HAP-1 (cell line): ENCODE measurements around the gene SPRR1B.
"Not testable (repeated sequence)": the region's sequence is repeated elsewhere in the genome, so short reads cannot be mapped to it uniquely, and the experiment has no call there.

Experiments used
- DNase-seq, 2 experiments: peaks; one replicate each; pipeline ENCODE4 v3.0.0-alpha.2; 2016 to 2020; ENCODE audit warnings: low spot score in 2 of 2
- H3K27me3 ChIP-seq: fragments of 250-450 bp; sonication (Bioruptor Pico); 2 replicates; pipeline ENCODE4 v1.5.1; 2020; ENCODE audit warnings: low read depth, mild to moderate bottlenecking, moderate library complexity
- H3K36me3 ChIP-seq: fragments of 250-450 bp; sonication (Bioruptor Pico); replicated peaks from 2 replicates; pipeline ENCODE4 v1.5.1; 2020; ENCODE audit warnings: mild to moderate bottlenecking
- H3K4me1 ChIP-seq: fragments of 250-450 bp; sonication (Bioruptor Pico); 2 replicates; pipeline ENCODE4 v1.5.1; 2020; ENCODE audit warnings: mild to moderate bottlenecking
- H3K4me3 ChIP-seq: fragments of 250-450 bp; sonication (Bioruptor Pico); 2 replicates; pipeline ENCODE4 v1.5.1; 2020; ENCODE audit warnings: mild to moderate bottlenecking, moderate library complexity
- H3K9me3 ChIP-seq: fragments of 250-450 bp; sonication (Bioruptor Pico); 2 replicates; pipeline ENCODE4 v1.5.1; 2020; ENCODE audit warnings: mild to moderate bottlenecking, moderate library complexity
- in situ Hi-C: fragments of 300-500 bp; cut with MboI; formaldehyde crosslinking; loops from 3 replicates; pipeline ENCODE4 v1.14.3; 2020; ENCODE audit warnings: low sequenced_read_pairs, inconsistent platforms, mixed read lengths

SPRR1B gene

DNA sequence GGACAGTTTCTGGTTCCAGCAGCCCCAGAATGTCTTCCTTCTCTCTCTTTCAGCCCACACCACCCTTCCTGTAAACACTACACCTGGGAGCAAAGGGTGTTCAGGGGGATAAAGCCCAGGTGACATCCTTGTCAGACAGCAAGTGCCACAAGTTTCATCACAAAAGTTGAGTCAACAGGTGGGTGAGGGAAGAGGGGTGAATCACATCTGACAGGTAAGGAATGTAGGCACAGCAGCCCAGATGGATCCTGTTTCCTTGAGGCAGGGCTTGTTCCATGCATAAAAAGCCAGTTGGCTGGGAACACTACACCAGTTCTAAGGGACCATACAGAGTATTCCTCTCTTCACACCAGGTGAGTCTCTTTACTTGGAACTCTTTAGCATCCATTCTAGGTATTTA, at the start of gene SPRR1B:
SPRR1B (plus strand) TSS at position 309 of the 400 bp plus-strand sequence. CDS start 1,143 bp downstream, outside the sequence.
- Histone ChIP-seq H3K27me3 (no peaks in the 10 kb centered on the region), H3K4me1 (no peaks in the 10 kb centered on the region), H3K4me3 (no peak within 1 kb of the TSS), H3K36me3 (no peaks in the 10 kb centered on the region), H3K9me3 (no peaks in the 10 kb centered on the region)
- in situ Hi-C loops, result no loop called here
- DNase-seq, result no peak

- Histone ChIP-seq H3K4me3 (no peak overlapping the region), H3K27me3 (no peaks in the 10 kb centered on the region), H3K9me3 (no peaks in the 10 kb centered on the region), H3K36me3 (no peaks in the 10 kb centered on the region), H3K4me1 (no peaks in the 10 kb centered on the region)
- DNase-seq, result no peak
- in situ Hi-C loops, result no loop called here
These were observed 48.9 kb upstream of the SPRR1B start for GRCh38 chr1:152982076-152982475.

DNA sequence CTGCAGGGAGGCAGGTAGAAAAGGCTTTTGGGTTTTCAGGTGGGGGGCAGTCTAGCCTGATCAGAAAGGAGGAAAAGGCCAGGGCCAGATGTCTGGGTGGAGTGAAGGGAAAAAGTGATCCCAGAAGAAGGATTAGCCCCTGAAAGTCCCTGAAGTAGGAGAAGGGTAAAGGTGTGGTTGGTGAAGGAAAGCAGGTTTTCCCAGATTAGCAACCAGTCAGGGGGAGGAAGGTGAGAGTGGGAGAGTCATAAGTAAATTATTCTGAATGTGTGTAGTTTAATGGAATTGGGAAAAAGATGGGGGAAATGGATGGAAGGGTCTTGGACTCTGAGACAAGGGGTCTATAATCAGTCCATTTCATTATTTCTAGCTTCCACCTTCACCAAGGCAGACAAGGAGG, 47.8 kb upstream of the SPRR1B start:
- in situ Hi-C loops, result no loop called here
- DNase-seq, result no peak
- H3K27me3 ChIP-seq, result no peaks in the 10 kb centered on the region
- no peaks in the 10 kb centered on the region for H3K9me3 ChIP-seq
- H3K4me1 ChIP-seq, result no peaks in the 10 kb centered on the region
- H3K36me3 ChIP-seq, result no peaks in the 10 kb centered on the region
- no peak overlapping the region for H3K4me3 ChIP-seq

DNA sequence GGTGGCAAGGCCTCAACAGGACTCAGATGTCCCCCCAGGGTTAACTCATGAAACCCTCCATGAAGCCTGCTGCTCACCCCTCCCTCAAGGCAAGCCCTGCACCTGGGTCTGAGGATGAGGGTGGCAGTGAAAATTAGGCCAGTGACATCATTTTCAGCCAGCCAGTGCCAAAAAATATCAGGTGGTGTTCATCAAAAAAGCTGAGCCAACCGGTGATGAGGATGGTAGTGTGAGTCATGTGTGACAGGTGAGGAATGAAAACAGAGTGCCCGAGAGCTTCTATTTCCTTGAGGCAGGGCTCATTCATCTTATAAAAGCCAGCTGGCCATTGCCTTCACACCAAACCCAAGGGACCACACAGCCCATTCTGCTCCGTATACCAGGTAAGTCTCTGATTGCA, 47.3 kb upstream of the SPRR1B start, which contains the start of gene SPRR1A:
SPRR1A (plus strand) TSS at position 339 of the 400 bp plus-strand sequence. CDS start 1,150 bp downstream, outside the sequence.
- Histone ChIP-seq H3K4me3 (no peak within 1 kb of the TSS), H3K27me3 (no peaks in the 10 kb centered on the region), H3K4me1 (no peaks in the 10 kb centered on the region), H3K9me3 (no peaks in the 10 kb centered on the region), H3K36me3 (no peaks in the 10 kb centered on the region)
- in situ Hi-C loops, result no loop called here
- no peak for DNase-seq

DNA sequence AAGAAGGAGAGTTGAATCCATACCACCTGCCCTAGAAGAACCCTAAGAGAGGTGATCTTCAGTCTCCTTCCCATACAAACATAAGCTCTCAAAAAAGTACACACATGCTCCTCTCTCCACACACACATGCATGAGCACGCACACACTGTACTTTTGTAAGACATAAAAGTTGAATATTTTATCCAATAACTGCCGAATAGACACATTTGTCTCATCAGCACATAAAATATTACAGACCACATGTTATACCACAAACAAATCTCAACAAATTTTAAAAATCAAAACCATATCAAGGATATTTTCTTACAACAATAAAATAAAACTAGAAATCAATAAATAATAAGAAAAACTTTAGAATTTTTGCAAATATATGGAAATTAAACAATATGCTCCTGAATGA, 44.4 kb upstream of the SPRR1B start:
- Histone ChIP-seq H3K36me3 (no peaks in the 10 kb centered on the region), H3K4me3 (no peak overlapping the region), H3K4me1 (no peaks in the 10 kb centered on the region), H3K27me3 (no peaks in the 10 kb centered on the region), H3K9me3 (no peaks in the 10 kb centered on the region)
- DNase-seq, result no peak
- in situ Hi-C loops, result no loop called here

DNA sequence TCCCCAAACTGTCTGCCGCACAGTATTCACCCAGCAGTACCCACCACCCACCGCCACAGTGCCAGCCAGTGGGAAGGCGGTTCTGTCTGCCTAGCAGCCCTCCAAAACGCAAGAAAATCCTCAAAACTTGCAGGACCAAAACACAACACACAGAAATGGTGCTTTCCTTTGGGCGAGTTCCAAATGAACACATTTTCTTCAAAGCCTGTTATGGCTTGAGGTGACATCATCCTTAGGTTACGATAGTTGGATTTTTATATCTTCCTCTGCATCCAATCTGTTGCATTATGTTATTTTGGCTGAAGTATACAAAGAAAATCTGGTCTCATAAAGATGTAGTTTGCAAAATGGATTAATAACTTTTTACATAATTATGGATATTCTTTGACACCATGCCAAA, 37.8 kb upstream of the SPRR1B start:
- Histone ChIP-seq H3K9me3 (no peaks in the 10 kb centered on the region), H3K27me3 (no peaks in the 10 kb centered on the region), H3K4me3 (no peak overlapping the region), H3K36me3 (no peaks in the 10 kb centered on the region), H3K4me1 (no peaks in the 10 kb centered on the region)
- no peak for DNase-seq
- in situ Hi-C loops, result no loop called here

GRCh38 chr1:152995842-152996241, 35.2 kb upstream of the SPRR1B start:
- DNase-seq, result no peak
- Histone ChIP-seq H3K36me3 (no peaks in the 10 kb centered on the region), H3K4me3 (no peak overlapping the region), H3K27me3 (no peaks in the 10 kb centered on the region), H3K9me3 (no peaks in the 10 kb centered on the region), H3K4me1 (no peaks in the 10 kb centered on the region)
- in situ Hi-C loops, result no loop called here

DNA sequence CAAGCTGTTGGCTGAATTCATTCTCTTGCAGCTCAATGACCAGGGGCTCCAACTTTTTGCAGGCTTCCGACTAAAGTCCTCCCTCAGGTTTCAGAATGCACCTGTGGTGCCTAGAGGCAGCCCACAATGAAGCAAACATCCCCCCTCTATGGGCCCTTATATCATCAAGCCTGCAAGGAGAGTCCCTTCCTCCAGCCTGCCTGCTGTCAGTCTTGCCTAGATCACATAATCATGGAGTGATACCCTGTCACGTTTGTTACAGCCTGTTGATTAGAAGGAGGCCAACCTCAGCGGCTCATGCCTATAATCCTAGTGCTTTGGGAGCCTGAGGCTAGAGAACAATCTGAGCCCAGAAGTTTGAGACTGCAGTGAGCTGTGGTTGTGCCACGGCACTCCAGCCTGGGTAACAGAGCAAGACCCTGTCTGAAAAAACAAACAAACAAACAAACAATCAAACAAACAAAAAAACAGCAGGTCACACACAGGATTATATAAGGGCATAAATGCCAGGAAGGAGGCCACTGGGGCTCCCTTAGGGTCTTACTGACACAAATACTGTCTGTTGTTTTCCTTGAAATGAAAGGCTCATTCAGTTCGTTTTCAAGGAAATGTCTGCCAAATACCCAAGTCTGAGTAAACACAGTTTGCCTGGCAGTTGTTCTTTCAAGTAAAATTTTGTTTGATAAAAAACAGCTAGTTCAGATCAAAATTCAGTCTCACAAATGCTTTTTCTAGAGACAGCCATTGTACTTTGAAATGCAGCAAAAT, 34.2 kb upstream of the SPRR1B start:
- H3K36me3 ChIP-seq, result no peaks in the 10 kb centered on the region
- no peak overlapping the region for H3K4me3 ChIP-seq
- DNase-seq, result no peak
- no peaks in the 10 kb centered on the region for H3K4me1 ChIP-seq
- in situ Hi-C loops, result no loop called here
- H3K27me3 ChIP-seq, result no peaks in the 10 kb centered on the region
- H3K9me3 ChIP-seq, result no peaks in the 10 kb centered on the region

DNA sequence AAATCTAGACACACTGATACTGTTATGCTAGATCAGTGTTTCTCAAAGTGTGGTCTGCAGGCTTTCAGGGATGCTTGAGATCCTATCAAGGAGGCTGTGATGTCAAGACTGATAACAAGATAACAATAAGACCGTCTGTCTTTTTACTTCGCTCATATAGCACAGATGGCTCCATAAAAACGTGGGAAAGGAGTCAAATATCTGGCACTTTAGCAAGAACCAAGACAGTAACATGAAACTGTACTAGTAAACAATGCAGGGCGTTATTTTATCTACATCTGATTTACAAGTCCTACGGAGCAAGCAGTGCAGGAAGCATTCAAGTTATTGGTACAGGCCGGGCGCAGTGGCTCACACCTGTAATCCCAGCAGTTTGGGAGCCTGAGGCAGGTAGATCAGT, 33.1 kb upstream of the SPRR1B start:
- no peaks in the 10 kb centered on the region for H3K9me3 ChIP-seq
- in situ Hi-C loops, result no loop called here
- H3K4me3 ChIP-seq, result no peak overlapping the region
- H3K27me3 ChIP-seq, result no peaks in the 10 kb centered on the region
- no peaks in the 10 kb centered on the region for H3K4me1 ChIP-seq
- DNase-seq, result no peak
- H3K36me3 ChIP-seq, result no peaks in the 10 kb centered on the region

- Histone ChIP-seq H3K36me3 (no peaks in the 10 kb centered on the region), H3K27me3 (no peaks in the 10 kb centered on the region), H3K9me3 (no peaks in the 10 kb centered on the region), H3K4me3 (no peak overlapping the region), H3K4me1 (no peaks in the 10 kb centered on the region)
- in situ Hi-C loops, result no loop called here
- no peak for DNase-seq
These were observed 32.5 kb upstream of the SPRR1B start for GRCh38 chr1:152998476-152998875.

GRCh38 chr1:152999818-153000217, 31.2 kb upstream of the SPRR1B start:
- no peaks in the 10 kb centered on the region for H3K27me3 ChIP-seq
- DNase-seq, result no peak
- H3K36me3 ChIP-seq, result no peaks in the 10 kb centered on the region
- in situ Hi-C loops, result no loop called here
- H3K4me1 ChIP-seq, result no peaks in the 10 kb centered on the region
- no peak overlapping the region for H3K4me3 ChIP-seq
- no peaks in the 10 kb centered on the region for H3K9me3 ChIP-seq

DNA sequence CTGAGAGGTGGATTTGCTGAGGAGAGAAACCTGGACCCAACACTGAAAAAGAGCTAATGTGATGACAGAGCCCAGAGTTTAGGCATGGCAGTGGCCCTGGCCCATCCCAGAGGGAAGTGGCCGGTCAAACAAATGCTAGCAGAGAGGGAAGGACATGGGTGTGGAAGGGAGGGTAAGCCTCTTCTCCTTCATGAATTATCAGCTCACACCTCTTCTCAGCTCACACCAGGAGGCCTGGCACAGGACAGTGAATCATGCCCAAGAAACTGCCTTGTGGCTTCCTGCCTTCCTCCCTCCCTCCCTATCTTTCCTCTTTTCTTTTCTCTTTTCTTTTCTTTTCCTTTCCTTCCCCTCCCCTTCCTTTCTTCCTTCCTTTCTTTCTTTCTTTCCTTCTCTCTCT, 30.7 kb upstream of the SPRR1B start:
- H3K9me3 ChIP-seq, result no peaks in the 10 kb centered on the region
- no peak for DNase-seq
- H3K36me3 ChIP-seq, result no peaks in the 10 kb centered on the region
- no peak overlapping the region for H3K4me3 ChIP-seq
- H3K27me3 ChIP-seq, result no peaks in the 10 kb centered on the region
- H3K4me1 ChIP-seq, result no peaks in the 10 kb centered on the region
- in situ Hi-C loops, result no loop called here

GRCh38 chr1:153001382-153001781, 29.6 kb upstream of the SPRR1B start, which contains the start of gene SPRR3:
SPRR3 (plus strand) TSS chr1:153001749; CDS start chr1:153003021, 1,272 bp downstream.
- Histone ChIP-seq H3K27me3 (no peaks in the 10 kb centered on the region), H3K4me1 (no peaks in the 10 kb centered on the region), H3K9me3 (no peaks in the 10 kb centered on the region), H3K36me3 (no peaks in the 10 kb centered on the region), H3K4me3 (no peak within 1 kb of the TSS)
- DNase-seq, result no peak
- in situ Hi-C loops, result no loop called here

DNA sequence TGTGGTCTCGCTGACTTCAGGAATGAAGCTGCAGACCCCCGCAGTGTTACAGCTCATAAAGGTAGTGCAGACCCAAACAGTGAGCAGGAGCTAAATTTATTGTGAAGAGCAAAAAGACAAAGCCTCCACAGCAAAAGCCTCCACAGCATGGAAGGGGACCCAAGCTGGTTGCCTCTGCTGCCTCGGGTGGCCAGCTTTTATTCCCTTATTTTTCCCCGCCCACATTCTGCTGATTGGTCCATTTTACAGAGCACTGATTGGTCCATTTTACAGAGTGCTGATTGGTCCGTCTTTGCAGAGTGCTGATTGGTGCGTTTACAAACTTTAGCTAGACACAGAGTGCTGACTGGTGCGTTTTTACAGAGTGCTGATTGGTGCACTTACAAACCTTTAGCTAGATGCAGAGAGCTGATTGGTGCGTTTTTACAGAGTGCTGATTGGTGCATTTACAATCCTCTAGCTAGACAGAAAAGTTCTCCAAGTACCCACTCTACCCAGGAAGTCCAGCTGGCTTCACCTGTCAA, 19.7 kb upstream of the SPRR1B start:
- H3K27me3 ChIP-seq, in situ Hi-C loops, H3K9me3 ChIP-seq, H3K4me3 ChIP-seq, H3K36me3 ChIP-seq, H3K4me1 ChIP-seq, DNase-seq: not testable (repeated sequence)
